CD1c-positive myeloid dendritic cell (primary cell): ENCODE results near the gene SMAD3.
"Not testable (repeated sequence)": the region's sequence is repeated elsewhere in the genome, so short reads cannot be mapped to it uniquely, and the experiment has no call there.

Experiments used
- DNase-seq: peaks from one replicate; pipeline ENCODE4 v3.0.0-alpha.2; 2016; ENCODE audit errors: extremely low spot score

SMAD3 gene

GRCh38 chr15:67142092-67142766 is 76.8 kb downstream of the SMAD3 start:
- DNase-seq, result no peak

DNA sequence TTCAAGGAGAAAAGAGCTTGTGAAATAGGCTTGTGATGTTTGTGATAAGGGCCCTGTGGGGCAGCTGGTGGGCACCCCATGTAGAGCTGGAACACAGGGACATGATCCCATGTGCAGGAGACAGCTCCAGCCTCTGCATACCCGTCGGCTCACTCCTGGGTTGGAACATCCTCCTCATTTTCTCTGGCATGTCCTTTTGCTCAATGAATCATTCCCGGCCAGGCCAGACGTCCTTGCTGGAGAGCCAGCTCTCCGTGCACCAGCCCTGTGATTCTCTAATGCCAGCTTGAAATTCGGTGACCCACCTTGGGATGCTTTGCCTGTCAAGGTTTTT is 77.3 kb downstream of the SMAD3 start:
- no peak for DNase-seq

DNA sequence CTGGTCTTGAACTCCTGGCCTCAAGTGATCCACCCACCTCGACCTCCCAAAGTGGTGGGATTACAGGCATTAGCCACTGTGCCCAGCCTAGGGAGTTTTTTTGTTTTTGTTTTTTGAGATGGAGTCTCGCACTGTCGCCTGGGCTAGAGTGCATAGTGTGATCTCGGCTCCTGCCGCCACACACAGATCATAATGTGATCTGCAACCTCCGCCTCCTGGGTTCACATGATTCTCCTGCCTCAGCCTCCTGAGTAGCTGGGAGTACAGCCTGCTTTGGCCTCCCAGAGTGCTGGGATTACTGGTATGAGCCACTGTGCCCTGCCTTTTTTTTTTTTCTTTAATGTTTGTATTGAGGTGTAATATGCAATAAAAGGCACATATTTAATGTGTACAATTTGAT is 78.2 kb downstream of the SMAD3 start:
- DNase-seq, result no peak

DNA sequence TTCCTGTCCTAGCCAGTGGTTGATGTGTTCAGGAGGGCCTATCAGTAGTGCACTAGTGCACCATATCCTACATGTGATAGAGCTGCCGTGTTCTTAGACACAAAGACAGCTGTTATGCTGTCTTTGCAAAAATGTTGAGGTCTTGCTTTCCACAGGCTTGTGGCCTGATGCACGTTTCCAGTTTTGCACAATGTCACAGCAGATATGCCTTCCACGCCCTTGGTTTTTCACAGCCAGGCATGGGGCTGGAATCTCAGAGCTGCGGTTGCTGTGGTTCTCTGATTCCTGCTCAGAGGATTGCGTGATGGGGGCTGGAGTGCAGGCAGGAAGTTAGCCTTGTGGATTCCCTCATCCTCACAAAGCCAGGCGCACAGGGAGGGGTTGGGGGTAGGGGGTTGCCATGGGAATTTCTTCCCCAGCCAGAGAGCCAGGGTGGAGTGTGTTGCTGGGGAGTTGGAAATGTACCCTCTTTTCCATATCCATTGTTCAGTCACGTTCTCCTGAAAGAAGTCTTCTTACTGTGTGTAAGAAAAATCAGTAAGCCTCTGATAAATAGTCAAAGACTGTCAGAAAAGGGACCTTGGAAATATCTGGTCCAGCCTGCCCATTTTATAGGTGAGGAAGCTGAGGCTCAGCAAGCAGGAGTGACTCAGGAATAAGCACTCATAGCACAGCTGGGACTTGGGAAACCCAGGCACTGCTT is 79.4 kb downstream of the SMAD3 start:
- peak; percentile 55 for DNase-seq

GRCh38 chr15:67145312-67145610 is 79.9 kb downstream of the SMAD3 start:
- no peak for DNase-seq

GRCh38 chr15:67145710-67146109 is 80.3 kb downstream of the SMAD3 start:
- DNase-seq, result no peak

GRCh38 chr15:67146234-67146633 is 80.8 kb downstream of the SMAD3 start:
- DNase-seq, result no peak

DNA sequence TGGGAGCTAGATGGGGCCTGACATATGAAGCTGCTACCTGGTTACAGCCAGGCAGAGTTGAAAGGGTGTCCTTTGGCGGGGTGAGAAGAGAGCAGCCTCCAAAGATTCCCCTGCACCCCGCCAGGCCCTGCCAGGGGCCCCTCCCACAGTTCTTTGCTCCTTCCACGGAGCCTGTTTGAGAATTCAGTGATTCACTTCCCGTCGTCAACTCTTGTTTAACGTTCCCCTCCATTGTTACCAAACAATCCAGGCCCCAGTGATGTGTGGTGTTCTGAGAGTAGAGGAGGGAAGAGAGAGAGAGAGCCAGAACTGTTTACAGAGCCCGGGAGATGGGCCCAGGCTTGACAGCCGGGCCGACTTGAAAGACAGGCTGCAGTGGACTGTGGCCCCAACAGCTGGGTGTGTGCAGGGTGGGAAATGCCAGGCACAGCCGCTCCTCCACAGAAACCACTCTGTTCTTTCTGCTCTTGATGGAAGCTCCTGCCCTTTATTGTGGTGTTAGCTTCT is 81.5 kb downstream of the SMAD3 start:
- peak; percentile 78 for DNase-seq

GRCh38 chr15:67147396-67147949 is 82.1 kb downstream of the SMAD3 start:
- no peak for DNase-seq

DNA sequence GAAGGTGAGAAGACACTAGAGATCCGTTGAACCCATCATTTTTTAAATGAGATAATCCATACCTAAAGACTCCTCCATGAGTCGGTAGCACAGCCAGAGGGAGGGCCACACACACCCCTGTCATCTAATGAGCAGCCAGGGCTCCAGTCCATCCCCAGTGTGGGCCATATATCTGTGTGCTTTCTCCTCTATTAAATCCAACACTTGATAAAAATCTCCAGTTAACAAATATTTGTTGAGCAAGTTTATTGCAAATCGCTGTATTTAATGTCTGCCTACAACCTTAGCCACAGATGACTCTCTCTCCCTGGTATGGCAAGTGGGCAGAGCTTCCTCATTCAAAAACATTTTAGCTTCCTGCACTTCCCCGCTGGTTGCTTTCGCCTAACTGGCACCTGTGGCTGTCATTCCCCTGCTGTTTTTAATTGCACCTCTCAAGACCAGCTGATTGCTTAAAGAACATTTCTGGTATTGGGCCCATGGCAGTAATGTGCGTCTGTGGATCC is 82.8 kb downstream of the SMAD3 start:
- DNase-seq, result peak; percentile 87

DNA sequence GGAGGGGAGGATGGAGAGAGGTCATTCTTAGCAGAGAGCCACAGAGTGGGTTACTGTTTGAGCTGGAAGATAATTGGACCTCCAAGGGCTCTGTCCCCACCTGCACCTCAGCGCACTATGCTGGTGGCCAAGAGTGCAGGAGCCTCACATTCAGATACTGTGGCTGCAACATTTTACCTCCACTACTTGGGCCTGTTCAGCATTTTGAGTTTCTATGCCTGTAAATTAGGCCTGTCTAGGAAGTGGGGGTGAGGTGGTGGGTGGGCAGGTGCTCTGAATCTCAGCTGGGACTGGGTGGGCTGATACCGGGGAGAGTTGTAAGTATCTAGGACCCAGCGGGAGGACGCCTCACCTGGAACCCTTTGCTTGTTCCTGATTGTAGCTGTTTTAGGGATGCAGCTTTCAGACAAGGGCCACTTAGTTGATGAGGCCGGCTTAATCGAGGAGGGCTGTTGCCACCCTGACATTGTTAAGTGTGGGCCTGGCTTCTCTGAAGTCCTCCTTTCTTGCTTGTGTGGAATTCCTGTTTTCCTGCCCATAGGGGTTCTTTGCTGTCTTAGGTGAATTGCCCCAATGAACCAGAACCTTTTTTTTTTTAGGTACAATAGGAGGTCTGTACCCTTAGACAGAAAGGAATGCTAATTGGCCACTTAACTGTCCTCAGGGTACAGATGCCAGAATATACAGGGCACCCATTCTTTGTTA is 83.8 kb downstream of the SMAD3 start:
- no peak for DNase-seq

GRCh38 chr15:67149773-67150022 is 84.3 kb downstream of the SMAD3 start:
- DNase-seq, result no peak

DNA sequence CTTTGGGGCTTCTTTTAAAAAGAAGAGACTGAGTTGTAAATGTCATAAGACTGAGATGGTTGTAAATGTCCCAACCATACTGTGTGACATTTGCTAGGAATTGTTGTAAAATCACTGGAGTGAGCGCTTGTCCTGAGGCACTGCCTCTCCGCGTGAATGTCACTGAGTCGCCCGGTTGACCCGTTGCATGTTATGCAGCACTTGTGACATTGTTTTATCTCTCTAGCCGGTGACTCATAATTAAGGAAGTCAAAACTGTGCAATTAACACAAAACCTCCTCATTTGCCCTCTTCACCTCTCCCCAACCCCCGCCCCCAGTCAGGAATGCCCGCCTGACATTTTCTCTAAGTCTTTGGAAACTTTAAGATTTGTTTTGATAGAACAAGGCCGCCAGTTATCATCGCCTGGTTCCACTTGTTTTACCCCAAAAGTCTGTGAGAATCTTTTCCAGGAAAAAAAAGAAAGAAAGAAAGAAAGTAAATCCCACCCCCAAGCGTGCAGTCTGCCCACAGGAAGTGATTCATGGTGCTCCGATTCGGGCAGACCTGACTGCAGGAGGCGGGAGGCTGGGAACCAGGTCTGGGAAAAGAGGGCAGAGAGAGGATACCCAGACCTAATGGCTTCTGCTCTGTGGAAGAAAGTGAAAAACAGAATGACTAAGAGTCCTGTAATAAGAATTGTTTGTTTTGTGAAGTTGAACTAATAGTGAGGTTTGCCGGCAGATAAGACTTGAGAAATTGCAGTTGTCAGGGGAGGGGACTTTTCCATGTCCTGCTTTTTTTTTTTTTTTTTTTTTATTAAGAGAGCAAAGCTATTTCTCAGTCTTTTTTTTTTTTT is 84.8 kb downstream of the SMAD3 start:
- peak; percentile 87 for DNase-seq

DNA sequence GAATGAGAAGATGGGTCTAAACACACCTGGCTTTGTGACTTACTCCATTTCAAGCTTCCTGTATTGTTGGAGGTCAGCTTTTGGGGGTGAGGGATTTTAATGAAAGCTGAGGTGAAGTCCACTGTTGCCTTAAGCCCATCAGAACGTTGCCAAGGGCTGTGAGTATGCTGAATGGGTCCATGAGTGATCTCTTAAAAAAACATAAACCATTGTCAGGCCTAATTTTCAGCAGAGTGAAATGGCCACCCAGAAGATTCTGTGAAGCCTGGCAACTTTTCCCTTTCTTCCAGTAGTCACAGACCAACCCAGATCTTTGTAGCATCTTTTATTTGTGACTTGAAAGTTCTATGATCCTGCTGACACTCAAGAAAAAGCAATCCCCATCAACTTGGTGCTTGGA is 87.0 kb downstream of the SMAD3 start:
- DNase-seq, result no peak

DNA sequence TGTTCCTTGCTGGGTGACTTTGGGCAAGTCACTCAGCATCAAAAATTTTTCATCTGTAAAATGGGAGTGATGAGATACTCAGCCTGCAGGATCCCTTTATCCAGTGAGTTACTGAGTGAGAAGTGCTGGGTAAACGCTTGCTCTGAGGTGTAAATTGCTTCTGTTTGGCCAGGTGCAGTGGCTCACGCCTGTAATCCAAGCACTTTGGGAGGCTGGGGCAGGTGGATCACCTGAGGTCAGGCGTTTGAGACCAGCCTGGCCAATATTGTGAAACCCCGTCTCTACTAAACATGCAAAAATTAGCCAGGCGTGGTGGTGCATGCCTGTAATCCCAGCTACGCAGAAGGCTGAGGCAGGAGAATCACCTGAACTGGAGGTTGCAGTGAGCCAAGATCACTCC is 87.6 kb downstream of the SMAD3 start:
- not testable (repeated sequence) for DNase-seq

DNA sequence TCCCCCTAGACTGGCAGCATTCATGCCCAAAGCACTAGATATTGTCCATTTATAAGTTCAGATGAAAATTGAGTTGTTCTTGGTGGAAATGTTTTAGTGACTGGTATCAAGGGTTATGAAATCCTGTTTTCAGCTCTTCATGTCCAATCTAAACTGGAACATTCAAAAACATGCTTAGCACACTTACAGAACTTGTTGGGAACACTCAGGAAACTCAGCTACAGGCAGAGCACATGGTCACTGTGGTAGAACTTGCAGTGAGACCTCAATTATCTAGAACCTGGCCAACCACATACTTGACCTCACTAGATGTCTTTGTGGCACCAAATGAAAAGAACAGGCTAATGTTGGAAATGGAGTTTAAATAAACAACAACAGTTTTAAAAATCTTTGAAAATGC is 88.8 kb downstream of the SMAD3 start:
- DNase-seq, result no peak

GRCh38 chr15:67156426-67156825 is 91.0 kb downstream of the SMAD3 start:
- DNase-seq, result no peak

GRCh38 chr15:67156834-67157233 is 91.4 kb downstream of the SMAD3 start:
- DNase-seq, result no peak

GRCh38 chr15:67157521-67158252 is 92.3 kb downstream of the SMAD3 start:
- DNase-seq, result no peak

DNA sequence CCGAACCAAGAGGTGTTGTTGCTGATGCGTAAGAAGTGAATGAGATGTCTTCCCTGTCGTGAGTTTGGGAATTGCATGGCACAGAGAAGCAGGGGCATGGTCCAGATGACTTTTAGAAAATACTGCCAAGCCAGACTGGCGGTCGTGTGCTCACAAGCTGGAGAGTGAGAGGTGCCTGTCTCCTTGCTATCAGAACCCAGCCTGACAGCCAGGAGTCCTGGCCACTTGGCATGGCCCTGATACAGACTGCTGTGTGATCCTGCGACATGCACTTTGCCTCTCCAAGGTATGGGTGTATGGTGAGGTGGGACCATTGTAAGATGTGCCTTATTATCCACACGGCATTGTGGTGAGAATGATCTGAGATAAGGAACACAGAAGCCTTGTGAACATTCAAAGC is 93.0 kb downstream of the SMAD3 start:
- DNase-seq, result no peak

DNA sequence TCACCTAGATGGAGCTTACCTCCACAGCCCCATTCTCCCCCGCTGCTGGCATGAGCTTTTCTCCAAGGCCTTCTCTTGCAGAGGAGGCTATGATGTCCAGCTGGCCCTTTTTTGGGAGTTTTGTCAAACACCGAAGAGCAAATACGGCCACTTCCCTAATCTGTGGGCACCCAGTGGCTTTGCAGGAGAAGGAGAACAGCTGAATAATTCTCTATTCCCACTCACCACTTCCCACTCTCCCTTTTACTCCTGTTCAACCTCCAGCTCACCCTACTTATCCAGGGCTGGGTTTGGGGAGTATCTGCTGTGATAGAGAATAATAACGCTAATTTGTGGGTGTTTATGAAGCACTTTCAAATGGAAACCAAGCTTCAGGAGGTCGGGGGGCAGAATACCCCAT is 96.0 kb downstream of the SMAD3 start:
- DNase-seq, result peak; percentile 66
